NT2/D1 (cell line): Measurements from ENCODE around the gene PADI4.

Experiments used
- YY1 ChIP-seq: IDR thresholded peaks from 2 replicates; pipeline ENCODE4 v1.6.1; 2011; ENCODE audit not compliant: insufficient read length, insufficient read depth
- ZNF274 ChIP-seq: IDR thresholded peaks from 2 replicates; pipeline ENCODE4 v1.6.1; 2011; ENCODE audit warnings: mild to moderate bottlenecking, low read depth, low read length

DNA sequence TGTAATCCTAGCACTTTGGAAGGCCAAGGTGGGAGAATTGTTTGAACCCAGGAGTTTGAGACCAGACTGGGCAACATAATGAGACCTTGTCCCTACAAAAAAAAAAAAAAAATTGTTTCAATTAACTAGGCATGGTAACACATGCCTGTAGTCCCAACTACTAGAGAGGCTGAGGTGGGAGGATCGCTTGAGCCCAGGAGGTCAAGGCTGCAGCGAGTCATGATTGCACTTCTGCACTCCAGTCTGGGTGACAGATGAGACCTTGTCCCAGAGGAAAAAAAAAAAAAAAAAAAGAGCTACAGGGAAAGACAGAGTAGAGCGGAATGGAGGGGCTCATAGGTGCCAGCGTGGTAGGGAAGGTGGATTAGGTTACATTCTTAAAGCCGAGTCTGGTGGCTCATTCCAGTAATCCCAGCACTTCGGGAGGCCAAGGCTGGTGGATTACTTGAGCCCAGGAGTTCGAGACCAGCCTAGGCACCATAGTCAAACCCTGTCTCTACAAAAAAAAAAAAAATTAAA lies 43.0 kb downstream of the PADI4 start:
- TF ChIP-seq ZNF274 (no peak), YY1 (no peak)
